HG03439 (cell line): ENCODE results near the gene LDHD.

Source experiments
- ATAC-seq: cut with Tn5 transposase; IDR thresholded peaks from one replicate; pipeline ENCODE4 v1.9.1; 2021; ENCODE audit warnings: mild to moderate bottlenecking, moderate library complexity; ENCODE audit not compliant: unreplicated experiment

The LDHD gene

GRCh38 chr16:75064403-75065148 is 52.0 kb downstream of the LDHD start:
- no peak for ATAC-seq

GRCh38 chr16:75063549-75064088 is 53.0 kb downstream of the LDHD start:
- no peak for ATAC-seq

GRCh38 chr16:75062976-75063346 is 53.6 kb downstream of the LDHD start:
- ATAC-seq, result no peak

- no peak for ATAC-seq
Observed at GRCh38 chr16:75062135-75062975, 54.2 kb downstream of the LDHD start.
